ENCODE measurements around the gene HOXA3. TPM values are rescaled to one million over a fixed set of nuclear protein-coding genes. Genes with fewer than 3 reads are reported as not detected.
A peak's percentile ranks its signal among the peaks of the same experiment; 100 is the strongest.

Gene HOXA3
- total RNA-seq, 1 donor from 2014 or later: 8.7 TPM

DNA sequence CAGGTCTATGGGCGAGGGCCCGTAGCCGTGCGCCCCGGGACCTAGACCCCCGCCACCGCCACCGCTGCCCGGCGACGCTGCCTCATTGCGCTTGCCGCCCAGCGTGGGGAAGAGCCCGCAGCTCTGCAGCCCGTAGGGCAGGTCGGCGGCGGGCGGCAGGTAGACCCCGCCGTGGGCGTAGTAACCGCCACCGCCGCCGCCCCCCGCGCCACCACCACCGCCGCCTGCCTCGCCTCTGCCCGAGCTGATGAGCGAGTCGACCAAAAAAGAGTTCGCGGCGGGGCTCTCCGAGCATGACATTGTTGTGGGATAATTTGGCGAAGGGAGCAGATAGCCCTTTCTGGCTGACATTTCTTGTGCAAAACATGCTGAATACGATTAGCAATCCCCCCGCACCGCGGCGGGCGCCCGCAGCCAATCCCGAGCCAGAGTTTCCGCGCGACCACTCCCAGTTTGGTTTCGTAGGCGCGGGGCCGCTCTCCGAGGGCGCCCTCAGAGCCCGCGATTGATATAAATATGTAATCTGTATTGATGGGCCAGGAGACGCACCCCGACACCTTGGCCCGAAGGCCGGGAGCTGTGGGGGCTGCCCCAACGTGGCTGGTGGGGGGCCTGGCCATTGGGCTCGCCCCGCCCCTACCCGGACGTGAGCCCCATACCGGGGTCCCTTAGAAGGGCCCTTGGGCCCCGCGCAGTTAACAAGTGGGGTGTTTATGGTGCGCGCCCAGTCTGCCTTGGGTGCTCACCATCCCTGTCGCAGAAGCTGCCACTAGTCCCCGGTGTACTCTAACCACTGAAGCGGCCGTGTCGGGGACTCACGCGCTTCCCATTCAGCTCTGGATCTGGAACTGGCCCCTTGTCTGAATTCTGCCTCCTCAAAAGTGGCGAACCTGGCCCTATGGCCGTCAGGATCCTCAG is 21.8 kb upstream of the HOXA3 start, which contains the start of gene HOXA10:
Gene HOXA10 (minus strand): TSS at position 365 of the 918 bp plus-strand sequence. CDS start 14 bp downstream, at position 351.
- peaks cover 27% of the 10 kb centered on the region for H3K4me1 ChIP-seq
- H3K27ac ChIP-seq: peak within 1 kb of the TSS; percentile 51
- peak within 1 kb of the TSS; percentile 45 for H3K4me3 ChIP-seq
- H3K9me3 ChIP-seq: no peaks in the 10 kb centered on the region
- intact Hi-C loops (cut with DNase I): no loop called here
- H3K36me3 ChIP-seq: no peaks in the 10 kb centered on the region
- ATAC-seq (peak; percentile 8), DNase-seq (peak; percentile 56)
- peaks cover 100% of the 10 kb centered on the region for H3K27me3 ChIP-seq
- TF ChIP-seq, protein P1, sequence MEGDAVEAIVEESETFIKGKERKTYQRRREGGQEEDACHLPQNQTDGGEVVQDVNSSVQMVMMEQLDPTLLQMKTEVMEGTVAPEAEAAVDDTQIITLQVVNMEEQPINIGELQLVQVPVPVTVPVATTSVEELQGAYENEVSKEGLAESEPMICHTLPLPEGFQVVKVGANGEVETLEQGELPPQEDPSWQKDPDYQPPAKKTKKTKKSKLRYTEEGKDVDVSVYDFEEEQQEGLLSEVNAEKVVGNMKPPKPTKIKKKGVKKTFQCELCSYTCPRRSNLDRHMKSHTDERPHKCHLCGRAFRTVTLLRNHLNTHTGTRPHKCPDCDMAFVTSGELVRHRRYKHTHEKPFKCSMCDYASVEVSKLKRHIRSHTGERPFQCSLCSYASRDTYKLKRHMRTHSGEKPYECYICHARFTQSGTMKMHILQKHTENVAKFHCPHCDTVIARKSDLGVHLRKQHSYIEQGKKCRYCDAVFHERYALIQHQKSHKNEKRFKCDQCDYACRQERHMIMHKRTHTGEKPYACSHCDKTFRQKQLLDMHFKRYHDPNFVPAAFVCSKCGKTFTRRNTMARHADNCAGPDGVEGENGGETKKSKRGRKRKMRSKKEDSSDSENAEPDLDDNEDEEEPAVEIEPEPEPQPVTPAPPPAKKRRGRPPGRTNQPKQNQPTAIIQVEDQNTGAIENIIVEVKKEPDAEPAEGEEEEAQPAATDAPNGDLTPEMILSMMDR (IDR thresholded peaks at IDR 0.05): no peak

DNA sequence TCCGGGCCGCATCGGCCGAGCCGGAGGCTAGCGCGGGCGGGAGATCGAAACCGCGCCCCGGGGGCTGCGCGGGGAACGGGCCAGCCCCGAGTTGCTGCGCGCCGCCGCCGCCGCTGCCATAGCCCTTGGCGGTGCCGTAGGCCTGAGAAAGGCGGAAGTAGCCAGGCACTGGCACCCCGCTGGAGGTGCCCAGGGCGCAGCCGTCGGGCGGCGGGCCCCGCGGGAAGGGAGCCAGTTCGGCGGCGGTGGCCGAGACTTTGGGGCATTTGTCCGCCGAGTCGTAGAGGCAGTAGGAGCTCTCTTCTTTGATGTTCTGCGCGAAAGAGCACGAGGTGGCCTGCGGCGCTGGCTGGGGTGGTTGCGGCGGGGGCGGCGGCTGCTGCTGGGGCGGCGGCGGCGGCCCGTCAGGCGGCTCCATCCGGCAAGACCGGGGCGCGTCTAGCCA is 21.1 kb upstream of the HOXA3 start:
- no peaks in the 10 kb centered on the region for H3K9me3 ChIP-seq
- TF ChIP-seq, protein P1 (IDR thresholded peaks at IDR 0.05): no peak
- intact Hi-C loops (cut with DNase I): no loop called here
- H3K27me3 ChIP-seq: peaks cover 100% of the 10 kb centered on the region
- no peak overlapping the region for H3K27ac ChIP-seq
- H3K4me3 ChIP-seq: peak overlapping the region; percentile 45
- no peaks in the 10 kb centered on the region for H3K36me3 ChIP-seq
- H3K4me1 ChIP-seq: peaks cover 27% of the 10 kb centered on the region
- peak; percentile 79 for ATAC-seq
- DNase-seq: peak; percentile 76

DNA sequence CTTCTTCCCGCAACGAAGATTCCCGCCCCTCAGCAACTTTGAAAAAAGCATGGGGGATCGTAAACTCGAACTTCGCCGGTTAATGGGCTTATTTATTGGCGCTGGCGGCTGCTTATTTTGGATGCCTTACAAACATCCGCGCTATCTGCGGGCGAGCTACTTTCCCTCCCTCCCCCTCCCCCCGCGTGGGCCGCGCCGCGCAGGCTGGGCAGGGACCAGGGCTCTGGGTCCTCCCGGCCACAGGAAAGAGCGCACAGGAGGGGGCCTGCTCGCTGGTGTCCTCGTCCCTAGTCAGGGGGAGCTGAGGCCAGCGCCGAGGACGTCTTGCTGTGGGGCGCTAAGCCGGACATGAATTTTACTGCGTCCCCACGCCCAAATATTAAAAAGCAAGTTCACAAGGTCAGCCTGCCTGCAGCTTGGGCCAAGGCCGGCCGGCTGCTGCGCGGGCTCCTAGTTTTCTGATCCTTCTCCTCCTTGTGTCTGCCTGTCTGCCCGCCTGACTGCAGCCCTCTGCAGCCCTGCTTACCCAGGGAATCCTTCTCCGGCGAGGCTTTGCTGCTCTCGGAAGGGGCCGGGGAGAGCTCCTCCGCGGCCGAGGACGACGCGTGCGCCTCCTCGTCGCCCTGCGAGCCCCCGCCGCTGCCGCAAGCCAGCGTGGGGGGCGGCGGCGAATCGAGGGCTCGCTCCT is 20.6 kb upstream of the HOXA3 start:
- Histone ChIP-seq H3K36me3 (no peaks in the 10 kb centered on the region), H3K4me1 (peaks cover 27% of the 10 kb centered on the region), H3K27me3 (peaks cover 100% of the 10 kb centered on the region), H3K27ac (peak overlapping the region; percentile 51), H3K4me3 (peak overlapping the region; percentile 45), H3K9me3 (no peaks in the 10 kb centered on the region)
- ATAC-seq (peak; percentile 13), DNase-seq (peak; percentile 64)
- intact Hi-C loops (cut with DNase I): no loop called here
- TF ChIP-seq, protein P1 (IDR thresholded peaks at IDR 0.05): no peak

DNA sequence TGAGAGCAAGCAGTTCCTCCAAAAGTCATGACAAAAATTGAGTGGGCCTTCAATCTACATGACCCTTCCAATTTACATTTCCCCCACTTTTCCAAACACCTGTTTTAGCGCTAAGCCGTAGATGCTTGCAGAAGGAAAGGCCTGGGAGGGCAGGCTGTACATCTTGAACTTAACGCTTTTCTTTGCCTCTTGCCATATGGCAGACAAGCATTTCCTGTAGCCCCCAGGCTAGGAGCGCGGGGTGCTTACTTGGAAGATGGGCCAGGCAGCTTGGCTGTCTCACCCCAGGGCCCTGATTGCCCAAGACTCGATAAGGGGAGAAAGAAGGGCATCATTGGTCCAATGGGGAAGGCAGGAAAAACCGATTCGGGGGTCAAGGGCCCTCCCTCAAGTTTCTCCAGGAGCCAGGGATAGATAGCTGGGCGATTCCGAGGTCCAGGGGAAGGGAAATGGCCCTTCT is 20.0 kb upstream of the HOXA3 start:
- peak; percentile 32 for DNase-seq
- no peak for ATAC-seq
- peaks cover 27% of the 10 kb centered on the region for H3K4me1 ChIP-seq
- no peaks in the 10 kb centered on the region for H3K9me3 ChIP-seq
- no peak overlapping the region for H3K27ac ChIP-seq
- intact Hi-C loops (cut with DNase I): no loop called here
- no peaks in the 10 kb centered on the region for H3K36me3 ChIP-seq
- no peak overlapping the region for H3K4me3 ChIP-seq
- peaks cover 100% of the 10 kb centered on the region for H3K27me3 ChIP-seq
- TF ChIP-seq, protein P1 (IDR thresholded peaks at IDR 0.05): no peak

DNA sequence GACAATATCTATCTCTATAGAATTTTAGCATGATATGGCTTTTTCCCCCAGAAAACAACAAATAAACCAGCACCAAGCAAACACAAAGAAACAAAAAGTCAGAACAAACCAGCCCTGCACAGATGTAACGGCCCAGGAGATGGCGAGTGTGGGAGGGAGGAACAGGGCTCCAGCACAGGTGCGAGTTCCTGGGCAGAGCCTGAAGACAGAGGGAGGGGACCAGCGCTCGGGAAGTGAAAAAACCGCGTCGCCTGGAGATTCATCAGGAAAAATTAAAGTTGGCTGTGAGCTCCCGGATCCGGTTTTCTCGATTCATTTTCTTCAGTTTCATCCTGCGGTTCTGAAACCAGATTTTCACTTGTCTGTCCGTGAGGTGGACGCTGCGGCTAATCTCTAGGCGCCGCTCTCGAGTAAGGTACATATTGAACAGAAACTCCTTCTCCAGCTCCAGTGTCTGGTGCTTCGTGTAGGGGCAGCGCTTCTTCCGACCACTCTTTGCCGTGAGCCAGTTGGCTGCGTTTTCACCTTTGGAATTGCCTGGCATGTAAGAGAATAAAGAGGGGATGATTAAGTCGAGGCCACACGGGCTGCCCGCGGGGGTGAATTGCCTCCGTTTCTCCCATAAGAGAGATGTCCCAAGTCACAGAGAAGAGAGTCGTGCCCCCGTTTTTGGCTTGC is 19.4 kb upstream of the HOXA3 start:
- intact Hi-C loops (cut with DNase I): no loop called here
- Histone ChIP-seq H3K27ac (no peak overlapping the region), H3K36me3 (no peaks in the 10 kb centered on the region), H3K9me3 (no peaks in the 10 kb centered on the region), H3K4me1 (peaks cover 27% of the 10 kb centered on the region), H3K27me3 (peaks cover 100% of the 10 kb centered on the region), H3K4me3 (no peak overlapping the region)
- DNase-seq (peak; percentile 55), ATAC-seq (no peak)
- TF ChIP-seq, protein P1 (IDR thresholded peaks at IDR 0.05): no peak

All from upper lobe of right lung (tissue), 1 donor.